ENCODE data around the gene FAM20C. TPM values are rescaled to one million over a fixed set of nuclear protein-coding genes. Genes with fewer than 3 reads are reported as not detected.

FAM20C gene
- total RNA-seq, 1 donor from 2014 or later, result 1.3 TPM

GRCh38 chr7:207418-208129 is 15.2 kb downstream of the FAM20C start:
- no peak for TF ChIP-seq CTCF (IDR thresholded peaks at IDR 0.05; ENCODE audit: insufficient read depth, low read length, severe bottlenecking)
- no peak overlapping the region for H3K4me3 ChIP-seq (ENCODE audit: low read depth, low read length)
- no peaks in the 10 kb centered on the region for H3K27me3 ChIP-seq (ENCODE audit: control insufficient read depth, insufficient read depth, low read length)
- H3K36me3 ChIP-seq (ENCODE audit: control insufficient read depth, insufficient read depth, low read length), result no peaks in the 10 kb centered on the region
- no peak for DNase-seq (ENCODE audit: low read depth)
- no peak for FAIRE-seq

- no peak overlapping the region for H3K4me3 ChIP-seq (ENCODE audit: low read depth, low read length)
- H3K27me3 ChIP-seq (ENCODE audit: control insufficient read depth, insufficient read depth, low read length), result no peaks in the 10 kb centered on the region
- DNase-seq (ENCODE audit: low read depth) (no peak), FAIRE-seq (peak; percentile 98)
- TF ChIP-seq CTCF (IDR thresholded peaks at IDR 0.05; ENCODE audit: insufficient read depth, low read length, severe bottlenecking), result no peak
- no peaks in the 10 kb centered on the region for H3K36me3 ChIP-seq (ENCODE audit: control insufficient read depth, insufficient read depth, low read length)
Observed at GRCh38 chr7:208130-208673, 15.8 kb downstream of the FAM20C start.

GRCh38 chr7:208816-209215 is 16.4 kb downstream of the FAM20C start:
- H3K36me3 ChIP-seq (ENCODE audit: control insufficient read depth, insufficient read depth, low read length), result no peaks in the 10 kb centered on the region
- DNase-seq (ENCODE audit: low read depth), result no peak
- H3K27me3 ChIP-seq (ENCODE audit: control insufficient read depth, insufficient read depth, low read length), result no peaks in the 10 kb centered on the region
- no peak for FAIRE-seq
- no peak for TF ChIP-seq CTCF (IDR thresholded peaks at IDR 0.05; ENCODE audit: insufficient read depth, low read length, severe bottlenecking)
- H3K4me3 ChIP-seq (ENCODE audit: low read depth, low read length), result no peak overlapping the region

GRCh38 chr7:209416-209815 is 17.0 kb downstream of the FAM20C start:
- no peak for FAIRE-seq
- no peaks in the 10 kb centered on the region for H3K36me3 ChIP-seq (ENCODE audit: control insufficient read depth, insufficient read depth, low read length)
- H3K27me3 ChIP-seq (ENCODE audit: control insufficient read depth, insufficient read depth, low read length), result no peaks in the 10 kb centered on the region
- no peak overlapping the region for H3K4me3 ChIP-seq (ENCODE audit: low read depth, low read length)
- DNase-seq (ENCODE audit: low read depth), result no peak
- TF ChIP-seq CTCF (IDR thresholded peaks at IDR 0.05; ENCODE audit: insufficient read depth, low read length, severe bottlenecking), result no peak

- no peak for FAIRE-seq
- Histone ChIP-seq H3K36me3 (ENCODE audit: control insufficient read depth, insufficient read depth, low read length) (no peaks in the 10 kb centered on the region), H3K27me3 (ENCODE audit: control insufficient read depth, insufficient read depth, low read length) (no peaks in the 10 kb centered on the region), H3K4me3 (ENCODE audit: low read depth, low read length) (no peak overlapping the region)
- no peak for DNase-seq (ENCODE audit: low read depth)
- no peak for TF ChIP-seq CTCF (IDR thresholded peaks at IDR 0.05; ENCODE audit: insufficient read depth, low read length, severe bottlenecking)
Observed at GRCh38 chr7:209906-210305, 17.5 kb downstream of the FAM20C start.
